K562 (cell line): Measurements from ENCODE around the gene LAMA3. TPM values are rescaled to one million over a fixed set of nuclear protein-coding genes. Genes with fewer than 3 reads are reported as not detected.

ENCODE experiments used
- ATAC-seq: fragments of 200-7000 bp; cut with Tn5 transposase; 3 replicates; pipeline ENCODE4 v1.9.1; 2020; ENCODE audit warnings: moderate library complexity
- BruUV-seq: library from RNA; stranded (reverse); fragments of 400-500 nt; replicated peaks from 2 replicates; lab custom pipeline; 2021; lab: Mats Ljungman, UMichigan
- CTCF ChIA-PET: fragments of 300-600 bp; formaldehyde crosslinking; extraction: SDS; loops from one replicate; lab custom pipeline; 2021; ENCODE audit warnings: low intra/inter-chr PET ratio; lab: Yijun Ruan, JAX
- POLR2A ChIA-PET: fragments of 300-600, 350-650 bp; sonication (Branson Sonifier 250); formaldehyde crosslinking; extraction: SDS; loops from one replicate; lab custom pipeline; 2021; ENCODE audit warnings: antibody characterized with exemption, inconsistent platforms; lab: Yijun Ruan, JAX
- DNase-seq, 4 experiments: peaks; one replicate each; pipeline versions ENCODE4 v3.0.0 to v3.0.0-alpha.2; 2011 to 2018; ENCODE audit warnings: low spot score in 3 of 4, mixed read lengths in 3 of 4; ENCODE audit errors: extremely low read depth in 1 of 4
- FAIRE-seq: peaks from 2 replicates; lab custom pipeline; 2011; peaks lifted over from hg19 to GRCh38; lab: Jason Lieb, UNC
- H2AFZ ChIP-seq: 2 replicates; pipeline ENCODE4 v1.6.0; 2011; ENCODE audit warnings: low read depth, low read length, control low read depth, inconsistent platforms
- H3K27ac ChIP-seq: fragments of 200-600 bp; 3 replicates; pipeline ENCODE4 v1.8.0; 2011; ENCODE audit warnings: low read depth, mild to moderate bottlenecking, control low read depth, inconsistent platforms, low read length, moderate library complexity, mixed read lengths; ENCODE audit errors: extremely low read depth
- H3K27me3 ChIP-seq, 2 experiments: fragments of 300-600 bp in 1 of 2; 2 replicates in 1 of 2; 3 replicates in 1 of 2; pipeline versions ENCODE4 v1.6.0 to v1.8.0; 2011; ENCODE audit warnings: inconsistent platforms in 2 of 2, low read length in 2 of 2, mild to moderate bottlenecking in 1 of 2, mixed read lengths in 1 of 2, moderate library complexity in 1 of 2; ENCODE audit not compliant: control insufficient read depth in 2 of 2, insufficient read depth in 2 of 2
- H3K36me3 ChIP-seq: fragments of 300-600 bp; 3 replicates; pipeline ENCODE4 v1.8.0; 2011; ENCODE audit warnings: mild to moderate bottlenecking, low read length, inconsistent platforms; ENCODE audit not compliant: control insufficient read depth, insufficient read depth
- H3K4me1 ChIP-seq, 2 experiments: fragments of 200-600 bp in 1 of 2; replicated peaks in 1 of 2; 2 replicates in 1 of 2; 3 replicates in 1 of 2; pipeline versions ENCODE4 v1.5.1 to v1.8.0; 2011; ENCODE audit warnings: inconsistent platforms in 2 of 2, low read length in 2 of 2, mild to moderate bottlenecking in 1 of 2, mixed read lengths in 1 of 2, moderate library complexity in 1 of 2; ENCODE audit not compliant: control insufficient read depth in 2 of 2, insufficient read depth in 2 of 2
- H3K4me2 ChIP-seq: 2 replicates; pipeline ENCODE4 v1.6.1; 2011; ENCODE audit warnings: low read length, control low read depth, inconsistent platforms, mixed read lengths; ENCODE audit not compliant: insufficient read depth
- H3K4me3 ChIP-seq: fragments of 200-600 bp; sonication (generic), shearing (Covaris generic); 2 replicates; pipeline ENCODE4 v1.5.1; 2016; ENCODE audit warnings: control low read depth, inconsistent platforms
- H3K79me2 ChIP-seq: fragments of 200-600 bp; 3 replicates; pipeline ENCODE4 v1.8.0; 2011; ENCODE audit warnings: low read length, inconsistent platforms; ENCODE audit not compliant: control insufficient read depth, insufficient read depth
- H3K9ac ChIP-seq, 2 experiments: 2 replicates each; pipeline versions ENCODE4 v1.6.0 to v1.6.1; 2011; ENCODE audit warnings: low read depth in 2 of 2, low read length in 2 of 2, control low read depth in 1 of 2, inconsistent platforms in 1 of 2, mild to moderate bottlenecking in 1 of 2, mixed read lengths in 1 of 2; ENCODE audit not compliant: insufficient read depth in 1 of 2
- H3K9me1 ChIP-seq: one replicate; pipeline ENCODE4 v1.6.0; 2011; ENCODE audit warnings: inconsistent platforms, mild to moderate bottlenecking, low read length, moderate library complexity; ENCODE audit not compliant: control insufficient read depth, insufficient read depth
- H3K9me3 ChIP-seq: replicated peaks from 2 replicates; pipeline ENCODE4 v1.5.1; 2011; ENCODE audit warnings: low read depth, low read length, inconsistent platforms; ENCODE audit not compliant: control insufficient read depth, insufficient read depth
- H4K20me1 ChIP-seq: replicated peaks from 2 replicates; pipeline ENCODE4 v1.6.1; 2011; ENCODE audit warnings: low read length, inconsistent platforms, mixed read lengths; ENCODE audit not compliant: control insufficient read depth, insufficient read depth
- ESRRB ChIP-seq: fragments of 250-450 bp; sonication (Bioruptor Pico); IDR thresholded peaks from 2 replicates; pipeline ENCODE4 v1.5.0; 2020; ENCODE audit warnings: mild to moderate bottlenecking, moderate library complexity, borderline replicate concordance
- KLF1 ChIP-seq: fragments of 450-650 bp; IDR thresholded peaks from 2 replicates; pipeline ENCODE4 v1.6.1; 2016; ENCODE audit warnings: missing genetic modification characterization, missing compliant biosample characterization
- NR2C2 ChIP-seq, 2 experiments: fragments of 200-800 bp in 1 of 2; sonication (Bioruptor generic) in 1 of 2; sonication (generic) in 1 of 2; formaldehyde crosslinking in 1 of 2; IDR thresholded peaks; 2 replicates each; pipeline versions ENCODE4 v1.6.1 to v1.8.0; 2016 to 2022; ENCODE audit warnings: mild to moderate bottlenecking in 1 of 2, missing compliant biosample characterization in 1 of 2, missing genetic modification characterization in 1 of 2, missing genetic modification reagents in 1 of 2
- RAD21 ChIP-seq, 2 experiments: fragments of 250-450 bp in 1 of 2; fragments of 450-650 bp in 1 of 2; sonication (Bioruptor Pico) in 1 of 2; formaldehyde crosslinking in 1 of 2; IDR thresholded peaks in 1 of 2; conservative IDR thresholded peaks in 1 of 2; 2 replicates each; pipeline versions ENCODE4 v1.4.0 to v1.8.0; 2020 to 2022; ENCODE audit warnings: mild to moderate bottlenecking in 2 of 2, moderate library complexity in 1 of 2
- RBM25 ChIP-seq: fragments of 200-400 bp; formaldehyde crosslinking; IDR thresholded peaks from 2 replicates; pipeline ENCODE4 v1.6.1; 2018; ENCODE audit warnings: low read length, low read depth, moderate library complexity; ENCODE audit not compliant: severe bottlenecking
- SREBF2 ChIP-seq: sonication (generic); formaldehyde crosslinking; IDR thresholded peaks from 2 replicates; pipeline ENCODE4 v1.4.0; 2020; ENCODE audit warnings: mild to moderate bottlenecking, missing genetic modification reagents
- ZBTB1 ChIP-seq: sonication (generic); formaldehyde crosslinking; IDR thresholded peaks from 2 replicates; pipeline ENCODE4 v1.8.1; 2023; ENCODE audit warnings: missing genetic modification reagents, low read depth, mild to moderate bottlenecking, borderline replicate concordance
- WGBS: fragments of 100-300 bp; shearing (Covaris generic); methylation state at CpG from one replicate; pipeline ENCODE4 v1.1.6; 2016; ENCODE audit warnings: low coverage, mixed read lengths; ENCODE audit not compliant: insufficient coverage; ENCODE audit errors: missing lambda C conversion rate; 5-methylcytosine and 5-hydroxymethylcytosine counted together
- in situ Hi-C: fragments of 300-500 bp; cut with MboI; formaldehyde crosslinking; loops from 4 replicates; pipeline ENCODE4 v1.15.0; 2018; ENCODE audit warnings: inconsistent platforms, mixed read lengths
- intact Hi-C: fragments of 100-400 bp; cut with micrococcal nuclease; formaldehyde crosslinking; loops from 2 replicates; pipeline ENCODE4 v1.14.2; 2022
- polyA plus RNA-seq, 8 experiments: library from polyadenylated mRNA; depleted of rRNA in 4 of 8; stranded (reverse) in 5 of 8; unstranded in 3 of 8; fragments of >200 nt; fragmentation: Nextera tagmentation in 2 of 8; fragmentation: Illumina TruSeq in 1 of 8; extraction: Ambion mirVana in 2 of 8; extraction: Trizol in 1 of 8; gene quantifications; 2 replicates each; pipeline versions ENCODE4 v1.2.1 to v1.2.3, GENCODE V29; 2011 to 2014; ENCODE audit warnings: inconsistent platforms in 1 of 8, missing spikeins in 1 of 8
- total RNA-seq, 7 experiments: library from RNA; depleted of rRNA in 6 of 7; stranded (reverse); fragments of >200 nt in 6 of 7; fragmentation: Illumina TruSeq in 2 of 7; extraction: Trizol in 2 of 7; gene quantifications; 2 replicates each; pipeline versions ENCODE4 v1.2.1 to v1.2.3, GENCODE V29; 2011 to 2021; ENCODE audit warnings: low replicate concordance in 1 of 7

Gene LAMA3
- total and polyA plus RNA-seq, 9 of the 15 experiments (the other 6 are each of a cell fraction or from before 2014, with no cell fraction given) = 0.07 TPM; not detected in 8

GRCh38 chr18:23835091-23835490, 145.8 kb downstream of the LAMA3 start:
- intact Hi-C loops = no loop called here
- H3K9me3 ChIP-seq = no peaks in the 10 kb centered on the region
- H3K9ac ChIP-seq = no peak overlapping the region
- no peak for TF ChIP-seq SREBF2 (CRISPR knock-in tag)
- no peak for TF ChIP-seq ESRRB (CRISPR knock-in tag)
- TF ChIP-seq NR2C2 (CRISPR knock-in tag; IDR thresholded peaks at IDR 0.05) = no peak
- TF ChIP-seq NR2C2 (tag; IDR thresholded peaks at IDR 0.05) = no peak
- no peak for TF ChIP-seq RAD21 (CRISPR knock-in tag; conservative IDR thresholded peaks at IDR 0.05 in 1 of 2, IDR thresholded peaks at IDR 0.05 in 1 of 2)
- no peak for TF ChIP-seq RBM25
- no peak for TF ChIP-seq ZBTB1 (CRISPR knock-in tag)
- no peak for TF ChIP-seq KLF1 (tag)
- no peaks in the 10 kb centered on the region for H4K20me1 ChIP-seq
- H3K27ac ChIP-seq = no peak overlapping the region
- ChIA-PET CTCF (no interaction called here), POLR2A (interaction anchor here (0.6 kb wide), 1 partner anchor 9 kb away, joined by 3 read pairs; no protein-coding TSS in a partner anchor)
- FAIRE-seq = no peak
- WGBS = 0% methylated on average over 3 of the region's 3 CpGs
- in situ Hi-C loops = no loop called here
- no peak overlapping the region for H3K4me3 ChIP-seq
- ATAC-seq = no peak
- no peaks in the 10 kb centered on the region for H3K79me2 ChIP-seq
- H3K4me1 ChIP-seq = no peaks in the 10 kb centered on the region
- H3K27me3 ChIP-seq = no peaks in the 10 kb centered on the region; a peak in 1 of 5 replicates
- H3K9me1 ChIP-seq = no peaks in the 10 kb centered on the region
- no peak overlapping the region for H2AFZ ChIP-seq
- BruUV-seq = no TSS peak
- no peaks in the 10 kb centered on the region for H3K36me3 ChIP-seq
- DNase-seq = no peak
- no peak overlapping the region for H3K4me2 ChIP-seq
